ENCODE measurements around the gene CDYL2. TPM values are rescaled to one million over a fixed set of nuclear protein-coding genes. Genes with fewer than 3 reads are reported as not detected.

The CDYL2 gene
- polyA plus RNA-seq, 1 of the 3 experiments (the other 2 are of a cell fraction) = 0.03 TPM

DNA sequence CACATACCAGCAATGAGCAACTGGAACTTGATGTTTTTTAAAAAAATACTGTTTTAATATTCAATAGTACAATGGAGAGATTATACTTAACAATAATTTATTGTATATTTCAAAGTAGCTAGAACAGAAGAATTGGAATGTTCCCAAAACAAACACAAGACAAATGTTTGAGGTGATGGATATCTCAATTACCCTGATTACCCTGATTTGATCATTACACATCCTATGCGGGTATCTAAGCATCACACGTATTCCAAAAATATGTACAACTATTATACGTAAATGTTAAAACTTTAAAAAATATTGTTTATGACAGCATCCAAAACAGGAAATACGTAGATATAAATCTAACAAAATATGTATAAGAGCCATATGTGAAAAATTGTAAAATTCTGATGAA is 166.8 kb downstream of the CDYL2 start:
- H3K9me3 ChIP-seq = 0 out of 2 replicates have a peak, but pooled peaks cover 7% of the 10 kb centered on the region
- no peak for DNase-seq
- no peak overlapping the region for H3K9ac ChIP-seq
- ChIA-PET POLR2A (no interaction called here), CTCF (no interaction called here)
- H2AFZ ChIP-seq (ENCODE audit: low read depth) = no peak overlapping the region
- no peaks in the 10 kb centered on the region for H3F3A ChIP-seq (replicated peaks; ENCODE audit: insufficient read depth)
- H3K36me3 ChIP-seq (replicated peaks in 1 of 2; ENCODE audit: control insufficient read depth in 1 of 2, insufficient read depth in 2 of 2, low read length in 1 of 2) = no peaks in the 10 kb centered on the region
- no peak overlapping the region for H3K4me2 ChIP-seq
- no peak overlapping the region for H3K4me3 ChIP-seq (ENCODE audit: low read depth in 2 of 2, low read length in 1 of 2)
- no peaks in the 10 kb centered on the region for H3K9me2 ChIP-seq
- TF ChIP-seq TAF1 (IDR thresholded peaks at IDR 0.05; ENCODE audit: borderline replicate concordance, low read depth, low read length) (no peak), TEAD4 (IDR thresholded peaks at IDR 0.05; ENCODE audit: borderline replicate concordance, insufficient read depth) (no peak), TCF12 (IDR thresholded peaks at IDR 0.05) (no peak), NRF1 (IDR thresholded peaks at IDR 0.05; ENCODE audit: low read depth, low read length) (no peak), MEF2A (IDR thresholded peaks at IDR 0.05; ENCODE audit: borderline replicate concordance, low read depth) (no peak), SMC3 (IDR thresholded peaks at IDR 0.05; ENCODE audit: low read depth, low read length) (no peak), FOXM1 (IDR thresholded peaks at IDR 0.05; ENCODE audit: low read depth) (no peak), GATA2 (CRISPR knock-in tag; IDR thresholded peaks at IDR 0.05) (no peak), EZH2phosphoT487 (IDR thresholded peaks at IDR 0.05; ENCODE audit: borderline replicate concordance, low read depth) (no peak), POLR2AphosphoS5 (IDR thresholded peaks at IDR 0.05; ENCODE audit: low read depth, low read length) (no peak), YY1 (IDR thresholded peaks at IDR 0.05; ENCODE audit: low read depth) (no peak), JUND (IDR thresholded peaks at IDR 0.05) (no peak), EP300 (IDR thresholded peaks at IDR 0.05; ENCODE audit: borderline replicate concordance in 1 of 2, low read depth in 1 of 2, low read length in 1 of 2) (no peak), MXI1 (IDR thresholded peaks at IDR 0.05; ENCODE audit: low read depth, low read length) (no peak), ELF1 (IDR thresholded peaks at IDR 0.05) (no peak)
- TF ChIP-seq, protein P1, sequence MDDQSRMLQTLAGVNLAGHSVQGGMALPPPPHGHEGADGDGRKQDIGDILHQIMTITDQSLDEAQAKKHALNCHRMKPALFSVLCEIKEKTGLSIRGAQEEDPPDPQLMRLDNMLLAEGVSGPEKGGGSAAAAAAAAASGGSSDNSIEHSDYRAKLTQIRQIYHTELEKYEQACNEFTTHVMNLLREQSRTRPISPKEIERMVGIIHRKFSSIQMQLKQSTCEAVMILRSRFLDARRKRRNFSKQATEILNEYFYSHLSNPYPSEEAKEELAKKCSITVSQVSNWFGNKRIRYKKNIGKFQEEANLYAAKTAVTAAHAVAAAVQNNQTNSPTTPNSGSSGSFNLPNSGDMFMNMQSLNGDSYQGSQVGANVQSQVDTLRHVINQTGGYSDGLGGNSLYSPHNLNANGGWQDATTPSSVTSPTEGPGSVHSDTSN (IDR thresholded peaks at IDR 0.05) = no peak
- TF ChIP-seq, protein P2, sequence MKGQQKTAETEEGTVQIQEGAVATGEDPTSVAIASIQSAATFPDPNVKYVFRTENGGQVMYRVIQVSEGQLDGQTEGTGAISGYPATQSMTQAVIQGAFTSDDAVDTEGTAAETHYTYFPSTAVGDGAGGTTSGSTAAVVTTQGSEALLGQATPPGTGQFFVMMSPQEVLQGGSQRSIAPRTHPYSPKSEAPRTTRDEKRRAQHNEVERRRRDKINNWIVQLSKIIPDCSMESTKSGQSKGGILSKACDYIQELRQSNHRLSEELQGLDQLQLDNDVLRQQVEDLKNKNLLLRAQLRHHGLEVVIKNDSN (IDR thresholded peaks at IDR 0.05; ENCODE audit: borderline replicate concordance, low read depth) = no peak
- TF ChIP-seq, protein P3, sequence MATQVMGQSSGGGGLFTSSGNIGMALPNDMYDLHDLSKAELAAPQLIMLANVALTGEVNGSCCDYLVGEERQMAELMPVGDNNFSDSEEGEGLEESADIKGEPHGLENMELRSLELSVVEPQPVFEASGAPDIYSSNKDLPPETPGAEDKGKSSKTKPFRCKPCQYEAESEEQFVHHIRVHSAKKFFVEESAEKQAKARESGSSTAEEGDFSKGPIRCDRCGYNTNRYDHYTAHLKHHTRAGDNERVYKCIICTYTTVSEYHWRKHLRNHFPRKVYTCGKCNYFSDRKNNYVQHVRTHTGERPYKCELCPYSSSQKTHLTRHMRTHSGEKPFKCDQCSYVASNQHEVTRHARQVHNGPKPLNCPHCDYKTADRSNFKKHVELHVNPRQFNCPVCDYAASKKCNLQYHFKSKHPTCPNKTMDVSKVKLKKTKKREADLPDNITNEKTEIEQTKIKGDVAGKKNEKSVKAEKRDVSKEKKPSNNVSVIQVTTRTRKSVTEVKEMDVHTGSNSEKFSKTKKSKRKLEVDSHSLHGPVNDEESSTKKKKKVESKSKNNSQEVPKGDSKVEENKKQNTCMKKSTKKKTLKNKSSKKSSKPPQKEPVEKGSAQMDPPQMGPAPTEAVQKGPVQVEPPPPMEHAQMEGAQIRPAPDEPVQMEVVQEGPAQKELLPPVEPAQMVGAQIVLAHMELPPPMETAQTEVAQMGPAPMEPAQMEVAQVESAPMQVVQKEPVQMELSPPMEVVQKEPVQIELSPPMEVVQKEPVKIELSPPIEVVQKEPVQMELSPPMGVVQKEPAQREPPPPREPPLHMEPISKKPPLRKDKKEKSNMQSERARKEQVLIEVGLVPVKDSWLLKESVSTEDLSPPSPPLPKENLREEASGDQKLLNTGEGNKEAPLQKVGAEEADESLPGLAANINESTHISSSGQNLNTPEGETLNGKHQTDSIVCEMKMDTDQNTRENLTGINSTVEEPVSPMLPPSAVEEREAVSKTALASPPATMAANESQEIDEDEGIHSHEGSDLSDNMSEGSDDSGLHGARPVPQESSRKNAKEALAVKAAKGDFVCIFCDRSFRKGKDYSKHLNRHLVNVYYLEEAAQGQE (IDR thresholded peaks at IDR 0.05; ENCODE audit: low read depth, low read length) = no peak
- TF ChIP-seq, protein P4, sequence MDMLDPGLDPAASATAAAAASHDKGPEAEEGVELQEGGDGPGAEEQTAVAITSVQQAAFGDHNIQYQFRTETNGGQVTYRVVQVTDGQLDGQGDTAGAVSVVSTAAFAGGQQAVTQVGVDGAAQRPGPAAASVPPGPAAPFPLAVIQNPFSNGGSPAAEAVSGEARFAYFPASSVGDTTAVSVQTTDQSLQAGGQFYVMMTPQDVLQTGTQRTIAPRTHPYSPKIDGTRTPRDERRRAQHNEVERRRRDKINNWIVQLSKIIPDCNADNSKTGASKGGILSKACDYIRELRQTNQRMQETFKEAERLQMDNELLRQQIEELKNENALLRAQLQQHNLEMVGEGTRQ (IDR thresholded peaks at IDR 0.05; ENCODE audit: borderline replicate concordance, low read depth, low read length) = no peak
- H3K27ac ChIP-seq (ENCODE audit: low read depth in 2 of 2, low read length in 1 of 2) = no peak overlapping the region
- H3K79me2 ChIP-seq (ENCODE audit: insufficient read depth) = no peaks in the 10 kb centered on the region
- WGBS (ENCODE audit: low lambda C conversion rate) = 31% methylated on average over 4 of the region's 4 CpGs
- H3K27me3 ChIP-seq (ENCODE audit: insufficient read depth) = no peaks in the 10 kb centered on the region
- H3K4me1 ChIP-seq (ENCODE audit: control insufficient read depth in 1 of 2, insufficient read depth in 2 of 2, low read depth in 1 of 2, low read length in 1 of 2) = no peaks in the 10 kb centered on the region
- H4K20me1 ChIP-seq (ENCODE audit: insufficient read depth) = no peaks in the 10 kb centered on the region
